ENCODE results near the gene ZFYVE28.

DNA sequence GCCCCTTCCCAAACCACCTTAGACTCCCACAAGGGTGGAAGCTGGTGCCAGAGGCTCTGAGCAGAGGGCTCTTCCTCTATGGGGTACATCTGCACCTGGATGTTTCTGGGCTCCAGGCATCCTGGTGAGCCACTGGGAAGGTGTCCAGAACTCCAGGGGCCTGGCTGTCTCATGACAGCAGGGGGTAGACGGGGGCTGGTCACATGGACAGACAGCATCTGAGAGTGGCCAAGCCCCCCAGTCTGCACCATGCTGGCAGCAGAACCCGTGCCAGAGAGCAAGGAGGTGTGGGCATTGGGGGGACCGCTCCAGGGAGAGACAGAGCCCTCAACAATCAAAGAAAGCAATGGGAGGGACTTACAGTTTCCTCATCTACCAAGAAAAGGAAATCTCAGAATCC lies 39.5 kb downstream of the ZFYVE28 start:
- TF ChIP-seq CTCF (IDR thresholded peaks at IDR 0.05) (no peak), POLR2A (IDR thresholded peaks at IDR 0.05) (no peak), EP300 (IDR thresholded peaks at IDR 0.05) (no peak)

All from ovary (tissue), 3 donors.